GM18951 (cell line): ENCODE results near the gene TMEM17.
"Not testable (repeated sequence)": the region's sequence is repeated elsewhere in the genome, so short reads cannot be mapped to it uniquely, and the experiment has no call there.

Source experiments
- POLR2A ChIP-seq: IDR thresholded peaks from 4 replicates; pipeline ENCODE4 v1.6.1; 2011; ENCODE audit warnings: mild to moderate bottlenecking; ENCODE audit not compliant: insufficient read length, insufficient read depth; ENCODE audit errors: extremely low read depth
- in situ Hi-C: fragments of 300-500 bp; cut with MboI; formaldehyde crosslinking; loops from one replicate; pipeline ENCODE4 v1.12.0; 2022; ENCODE audit warnings: low sequenced_read_pairs, mixed read lengths, inconsistent platforms; ENCODE audit not compliant: unreplicated experiment

Gene TMEM17

GRCh38 chr2:62527478-62528210 is 21.6 kb upstream of the TMEM17 start:
- no peak for TF ChIP-seq POLR2A
- in situ Hi-C loops, result no loop called here

GRCh38 chr2:62526531-62527381 is 20.8 kb upstream of the TMEM17 start:
- in situ Hi-C loops, result no loop called here
- TF ChIP-seq POLR2A, result no peak

- in situ Hi-C loops, result no loop called here
These were observed 19.7 kb upstream of the TMEM17 start for GRCh38 chr2:62525549-62526269.

GRCh38 chr2:62524293-62524941 is 18.4 kb upstream of the TMEM17 start:
- TF ChIP-seq POLR2A, result no peak
- in situ Hi-C loops, result no loop called here

More at GRCh38 chr2:62525549-62526269, 19.7 kb upstream of the TMEM17 start:
- no peak for TF ChIP-seq POLR2A

- in situ Hi-C loops, result not testable (repeated sequence)
These were observed 15.1 kb upstream of the TMEM17 start for GRCh38 chr2:62521061-62521460.

- no peak for TF ChIP-seq POLR2A
- in situ Hi-C loops, result no loop called here
These were observed 6.4 kb upstream of the TMEM17 start for GRCh38 chr2:62512384-62512783.

- in situ Hi-C loops, result no loop called here
- TF ChIP-seq POLR2A, result no peak
These were observed 5.6 kb upstream of the TMEM17 start for GRCh38 chr2:62511636-62512035.

- in situ Hi-C loops, result no loop called here
- no peak for TF ChIP-seq POLR2A
These were observed 391 bp upstream of the TMEM17 start for GRCh38 chr2:62506421-62506750.

- TF ChIP-seq POLR2A, result no peak
- in situ Hi-C loops, result no loop called here
These were observed 766 bp downstream of the TMEM17 start for GRCh38 chr2:62505109-62505749.

- in situ Hi-C loops, result no loop called here
- no peak for TF ChIP-seq POLR2A
These were observed 1.3 kb downstream of the TMEM17 start for GRCh38 chr2:62504657-62505056.

- in situ Hi-C loops, result no loop called here
- no peak for TF ChIP-seq POLR2A
These were observed 4.0 kb downstream of the TMEM17 start for GRCh38 chr2:62501794-62502500.

- in situ Hi-C loops, result no loop called here
- no peak for TF ChIP-seq POLR2A
These were observed 4.9 kb downstream of the TMEM17 start for GRCh38 chr2:62501069-62501468.
